Measurements from ENCODE around the gene SRP68. TPM values are rescaled to one million over a fixed set of nuclear protein-coding genes. Genes with fewer than 3 reads are reported as not detected.
"Not testable (repeated sequence)": the region's sequence is repeated elsewhere in the genome, so short reads cannot be mapped to it uniquely, and the experiment has no call there.

SRP68 gene
- total and polyA plus RNA-seq, 7 experiments from 2014 or later = 69.6 to 105 (median 91.9) TPM

DNA sequence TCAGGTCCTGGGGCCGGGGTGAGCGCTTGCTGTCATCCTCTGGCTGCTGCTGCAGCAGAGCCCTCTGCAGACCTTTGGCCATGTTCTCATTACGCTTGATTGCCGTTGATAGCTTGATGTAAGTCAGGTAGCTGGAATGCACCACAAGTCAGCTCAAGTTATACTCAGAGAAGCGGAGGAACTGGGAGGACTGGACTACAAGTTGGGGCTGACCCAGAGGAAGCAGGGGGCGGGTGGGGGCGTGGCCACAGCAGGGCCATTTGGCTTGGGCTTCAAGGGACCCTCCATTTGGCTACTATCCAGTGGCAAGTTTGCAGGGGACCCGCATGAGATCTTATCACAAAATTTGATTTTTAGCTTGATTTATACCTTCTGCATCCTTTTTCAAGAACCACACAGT is 26.3 kb downstream of the SRP68 start:
- Mint-ChIP-seq H3K36me3 (peaks cover 15 to 72% (median 24%) of the 10 kb centered on the region in 5 donors), H3K27me3 (no peaks in the 10 kb centered on the region), H3K4me1 (peaks cover 3 to 30% (median 25%) of the 10 kb centered on the region in 7 donors), H3K27ac (peak overlapping the region in 2 of 9 donors; percentile 9 to 45), H3K9me3 (no peaks in the 10 kb centered on the region), H3K4me3 (no peak overlapping the region)
- ChIA-PET CTCF (no interaction called here), POLR2A (interaction anchor here (1.1 kb wide), 1 partner anchor 17 kb away, joined by 3 read pairs; no protein-coding TSS in a partner anchor)
- no peak for DNase-seq
- intact Hi-C loops (cut with micrococcal nuclease) = no loop called here
- Histone ChIP-seq H3K9me3 (ENCODE audit: control insufficient read depth in 2 of 3, low read length in 3 of 3) (no peaks in the 10 kb centered on the region), H3K36me3 (ENCODE audit: control insufficient read depth in 2 of 3, insufficient read depth in 3 of 3, low read length in 3 of 3) (peaks cover 20 to 97% (median 45%) of the 10 kb centered on the region in 3 experiments), H3K27me3 (ENCODE audit: control insufficient read depth in 2 of 2, insufficient read depth in 2 of 2, low read length in 2 of 2) (no peaks in the 10 kb centered on the region), H3K27ac (ENCODE audit: low read depth, low read length) (no peak overlapping the region), H3K4me1 (ENCODE audit: control insufficient read depth in 2 of 2, insufficient read depth in 2 of 2, low read length in 2 of 2) (no peaks in the 10 kb centered on the region), H3K4me3 (ENCODE audit: low read length) (no peak overlapping the region)
- no peak for ATAC-seq

DNA sequence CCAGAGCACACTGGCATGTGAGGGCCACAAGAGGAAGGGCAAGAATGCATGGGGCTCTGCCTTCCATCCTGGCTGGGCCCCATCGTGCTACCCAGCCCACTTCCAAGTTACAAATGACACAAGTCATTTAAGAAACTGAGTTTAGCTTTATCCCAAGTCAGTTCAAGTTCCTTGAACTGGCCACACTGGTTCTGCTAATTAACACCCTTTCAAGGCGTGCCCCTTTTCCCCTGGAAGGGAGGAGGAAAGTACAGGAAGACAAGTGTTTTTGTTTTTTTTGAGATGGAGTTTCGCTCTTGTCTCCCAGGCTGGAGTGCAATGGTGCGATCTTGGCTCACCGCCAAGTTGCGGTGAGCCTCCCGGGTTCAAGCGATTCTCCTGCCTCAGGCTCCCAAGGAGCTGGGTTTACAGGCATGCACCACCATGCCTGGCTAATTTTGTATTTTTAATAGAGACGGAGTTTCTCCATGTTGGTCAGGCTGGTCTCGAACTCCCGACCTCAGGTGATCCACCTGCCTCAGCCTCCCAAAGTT is 27.8 kb downstream of the SRP68 start:
- peaks cover 3 to 18% (median 15%) of the 10 kb centered on the region in 7 donors for H3K4me1 Mint-ChIP-seq

GRCh38 chr17:76042868-76043267 is 29.4 kb downstream of the SRP68 start:
- H3K4me1 Mint-ChIP-seq = not testable (repeated sequence)
- Mint-ChIP-seq H3K27ac (peak overlapping the region in 2 of 9 donors; percentile 17 to 49), H3K36me3 (peaks cover 9 to 71% (median 26%) of the 10 kb centered on the region in 5 donors)

More for the DNA sequence above, 27.8 kb downstream of the SRP68 start:
- peak overlapping the region in 2 of 9 donors; percentile 63 to 68 for H3K27ac Mint-ChIP-seq
- intact Hi-C loops (cut with micrococcal nuclease); H3K4me1 ChIP-seq (ENCODE audit: control insufficient read depth in 2 of 2, insufficient read depth in 2 of 2, low read length in 2 of 2); H3K27me3 Mint-ChIP-seq; H3K4me3 Mint-ChIP-seq; H3K27ac ChIP-seq (ENCODE audit: low read depth, low read length); ATAC-seq; DNase-seq; POLR2A ChIA-PET; H3K9me3 Mint-ChIP-seq; H3K27me3 ChIP-seq (ENCODE audit: control insufficient read depth in 2 of 2, insufficient read depth in 2 of 2, low read length in 2 of 2); H3K4me3 ChIP-seq (ENCODE audit: low read length); H3K9me3 ChIP-seq (ENCODE audit: control insufficient read depth in 2 of 3, low read length in 3 of 3): not testable (repeated sequence)
- peaks cover 19 to 70% (median 25%) of the 10 kb centered on the region in 5 donors for H3K36me3 Mint-ChIP-seq
- H3K36me3 ChIP-seq (ENCODE audit: control insufficient read depth in 2 of 3, insufficient read depth in 3 of 3, low read length in 3 of 3) = peaks cover 22 to 97% (median 50%) of the 10 kb centered on the region in 3 experiments
- CTCF ChIA-PET = interaction anchor here (0.6 kb wide), 1 partner anchor 10 kb away, joined by 3 read pairs; no protein-coding TSS in a partner anchor

DNA sequence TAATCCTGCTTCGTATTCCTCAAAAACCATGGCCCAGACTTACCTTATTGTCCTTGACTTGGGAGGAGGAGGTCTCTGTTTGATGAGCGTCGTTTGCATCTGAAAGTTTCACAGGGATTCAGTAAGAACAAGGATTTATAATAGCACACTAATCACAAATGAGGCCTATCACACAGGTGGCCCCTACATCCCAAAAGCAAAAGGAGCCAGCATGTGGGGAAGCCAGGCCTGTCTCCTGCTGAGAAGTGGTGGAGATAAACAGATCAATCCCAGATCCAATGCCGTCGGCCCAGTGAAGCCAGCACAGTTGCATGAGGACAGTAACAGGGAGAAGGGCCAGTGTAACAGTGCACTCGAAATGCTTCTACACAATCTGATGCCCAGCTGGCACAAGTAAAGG is 31.9 kb downstream of the SRP68 start:
- ChIA-PET POLR2A (interaction anchor here (0.8 kb wide), 1 partner anchor 11 kb away, joined by 3 read pairs; no protein-coding TSS in a partner anchor), CTCF (interaction anchor here (1.0 to 2.2 kb wide), 3 partner anchors 21 to 26 kb away, joined by 3 to 7 read pairs (median 4); no protein-coding TSS in a partner anchor)
- Mint-ChIP-seq H3K9me3 (no peaks in the 10 kb centered on the region), H3K27me3 (no peaks in the 10 kb centered on the region), H3K27ac (peak overlapping the region in 3 of 9 donors; percentile 34 to 65 (median 51)), H3K36me3 (peaks cover 7 to 62% (median 24%) of the 10 kb centered on the region in 5 donors), H3K4me1 (peaks cover 0 to 10% (median 2%) of the 10 kb centered on the region in 7 donors), H3K4me3 (no peak overlapping the region)
- no peaks in the 10 kb centered on the region for H3K4me1 ChIP-seq (ENCODE audit: control insufficient read depth in 2 of 2, insufficient read depth in 2 of 2, low read length in 2 of 2)
- no peaks in the 10 kb centered on the region for H3K9me3 ChIP-seq (ENCODE audit: control insufficient read depth in 2 of 3, low read length in 3 of 3)
- H3K27ac ChIP-seq (ENCODE audit: low read depth, low read length) = no peak overlapping the region
- intact Hi-C loops (cut with micrococcal nuclease) = no loop called here
- no peak for DNase-seq
- no peak overlapping the region for H3K4me3 ChIP-seq (ENCODE audit: low read length)
- H3K27me3 ChIP-seq (ENCODE audit: control insufficient read depth in 2 of 2, insufficient read depth in 2 of 2, low read length in 2 of 2) = no peaks in the 10 kb centered on the region
- peaks cover 24 to 78% (median 38%) of the 10 kb centered on the region in 3 experiments for H3K36me3 ChIP-seq (ENCODE audit: control insufficient read depth in 2 of 3, insufficient read depth in 3 of 3, low read length in 3 of 3)
- ATAC-seq = no peak

More at GRCh38 chr17:76042868-76043267, 29.4 kb downstream of the SRP68 start:
- POLR2A ChIA-PET = interaction anchor here (1.1 kb wide), 1 partner anchor 9 kb away, joined by 3 read pairs; no protein-coding TSS in a partner anchor
- CTCF ChIA-PET; ATAC-seq; H3K4me3 ChIP-seq (ENCODE audit: low read length); H3K9me3 Mint-ChIP-seq; H3K27me3 ChIP-seq (ENCODE audit: control insufficient read depth in 2 of 2, insufficient read depth in 2 of 2, low read length in 2 of 2); H3K9me3 ChIP-seq (ENCODE audit: control insufficient read depth in 2 of 3, low read length in 3 of 3); H3K27ac ChIP-seq (ENCODE audit: low read depth, low read length); H3K4me3 Mint-ChIP-seq; intact Hi-C loops (cut with micrococcal nuclease); H3K4me1 ChIP-seq (ENCODE audit: control insufficient read depth in 2 of 2, insufficient read depth in 2 of 2, low read length in 2 of 2); DNase-seq; H3K27me3 Mint-ChIP-seq: not testable (repeated sequence)
- H3K36me3 ChIP-seq (ENCODE audit: control insufficient read depth in 2 of 3, insufficient read depth in 3 of 3, low read length in 3 of 3) = peaks cover 23 to 96% (median 47%) of the 10 kb centered on the region in 3 experiments

DNA sequence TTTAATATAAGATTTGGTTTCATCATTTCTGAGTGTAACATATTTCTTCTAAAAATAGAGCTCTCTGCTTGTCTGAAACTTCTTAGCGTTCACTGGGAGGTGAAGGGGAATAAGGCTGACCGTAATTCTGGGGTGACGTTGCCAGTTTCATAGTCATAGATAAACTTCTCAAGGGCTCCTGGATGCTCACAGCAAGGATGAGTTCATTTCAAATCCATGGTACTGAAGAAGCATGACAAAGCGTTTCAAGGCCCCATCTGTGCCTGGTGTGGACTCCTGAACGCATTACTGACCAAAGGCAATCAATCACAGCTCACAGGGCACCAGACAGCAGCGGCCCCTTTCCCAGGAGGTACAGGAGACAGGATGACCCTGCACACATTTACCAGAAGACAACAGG is 33.2 kb downstream of the SRP68 start:
- CTCF ChIA-PET = interaction anchor here (1.2 kb wide), 1 partner anchor 25 kb away, joined by 4 read pairs; no protein-coding TSS in a partner anchor
- H3K36me3 ChIP-seq (ENCODE audit: control insufficient read depth in 2 of 3, insufficient read depth in 3 of 3, low read length in 3 of 3) = peaks cover 23 to 66% (median 26%) of the 10 kb centered on the region in 3 experiments
- H3K27me3 ChIP-seq (ENCODE audit: control insufficient read depth in 2 of 2, insufficient read depth in 2 of 2, low read length in 2 of 2) = no peaks in the 10 kb centered on the region
- peaks cover 0 to 17% (median 7%) of the 10 kb centered on the region in 7 donors for H3K4me1 Mint-ChIP-seq
- no peaks in the 10 kb centered on the region for H3K27me3 Mint-ChIP-seq
- intact Hi-C loops (cut with micrococcal nuclease) = no loop called here
- no peak for ATAC-seq
- no peak overlapping the region for H3K27ac ChIP-seq (ENCODE audit: low read depth, low read length)
- no peaks in the 10 kb centered on the region for H3K4me1 ChIP-seq (ENCODE audit: control insufficient read depth in 2 of 2, insufficient read depth in 2 of 2, low read length in 2 of 2)
- no peaks in the 10 kb centered on the region for H3K9me3 Mint-ChIP-seq
- POLR2A ChIA-PET = no interaction called here
- H3K27ac Mint-ChIP-seq = peak overlapping the region in 4 of 9 donors; percentile 6 to 64 (median 44)
- peaks cover 7 to 50% (median 19%) of the 10 kb centered on the region in 5 donors for H3K36me3 Mint-ChIP-seq
- H3K4me3 Mint-ChIP-seq = no peak overlapping the region
- DNase-seq = no peak
- no peaks in the 10 kb centered on the region for H3K9me3 ChIP-seq (ENCODE audit: control insufficient read depth in 2 of 3, low read length in 3 of 3)
- H3K4me3 ChIP-seq (ENCODE audit: low read length) = no peak overlapping the region

DNA sequence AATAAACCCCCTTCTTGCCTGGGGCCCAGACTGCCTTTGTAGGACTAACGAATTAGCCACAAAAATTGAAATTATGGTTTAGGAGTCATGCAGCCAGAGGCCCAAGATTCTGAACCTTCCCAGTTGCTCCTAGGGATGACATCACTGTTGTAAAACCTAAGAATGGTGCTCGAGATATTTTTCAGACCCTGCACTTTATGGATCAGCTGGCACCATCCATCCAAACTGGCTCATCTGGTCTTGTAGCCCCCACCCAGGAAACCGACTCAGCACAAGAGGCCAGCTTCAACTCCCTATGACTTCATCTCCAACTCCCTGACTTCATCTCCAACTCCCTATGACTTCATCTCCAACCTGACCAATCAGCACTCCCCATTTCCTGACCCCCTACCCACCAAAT is 34.3 kb downstream of the SRP68 start:
- DNase-seq (no peak), ATAC-seq (no peak)
- Histone ChIP-seq H3K27ac (ENCODE audit: low read depth, low read length) (no peak overlapping the region), H3K27me3 (ENCODE audit: control insufficient read depth in 2 of 2, insufficient read depth in 2 of 2, low read length in 2 of 2) (no peaks in the 10 kb centered on the region), H3K4me3 (ENCODE audit: low read length) (no peak overlapping the region), H3K36me3 (ENCODE audit: control insufficient read depth in 2 of 3, insufficient read depth in 3 of 3, low read length in 3 of 3) (peaks cover 13 to 55% (median 23%) of the 10 kb centered on the region in 3 experiments), H3K9me3 (ENCODE audit: control insufficient read depth in 2 of 3, low read length in 3 of 3) (no peaks in the 10 kb centered on the region), H3K4me1 (ENCODE audit: control insufficient read depth in 2 of 2, insufficient read depth in 2 of 2, low read length in 2 of 2) (no peaks in the 10 kb centered on the region)
- ChIA-PET CTCF (interaction anchor here (0.7 kb wide), 1 partner anchor 470 kb away, joined by 3 read pairs; no protein-coding TSS in a partner anchor), POLR2A (no interaction called here)
- H3K9me3 Mint-ChIP-seq = no peaks in the 10 kb centered on the region
- intact Hi-C loops (cut with micrococcal nuclease) = no loop called here
- no peaks in the 10 kb centered on the region for H3K27me3 Mint-ChIP-seq
- peaks cover 6 to 39% (median 15%) of the 10 kb centered on the region in 5 donors for H3K36me3 Mint-ChIP-seq
- H3K27ac Mint-ChIP-seq = peak overlapping the region in 5 of 9 donors; percentile 47 to 77 (median 62)
- H3K4me1 Mint-ChIP-seq = peaks cover 0 to 21% (median 12%) of the 10 kb centered on the region in 7 donors
- H3K4me3 Mint-ChIP-seq = no peak overlapping the region

All from naive thymus-derived CD4-positive, alpha-beta T cell (primary cell).